ENCODE results near the gene CSTB.

CSTB gene

DNA sequence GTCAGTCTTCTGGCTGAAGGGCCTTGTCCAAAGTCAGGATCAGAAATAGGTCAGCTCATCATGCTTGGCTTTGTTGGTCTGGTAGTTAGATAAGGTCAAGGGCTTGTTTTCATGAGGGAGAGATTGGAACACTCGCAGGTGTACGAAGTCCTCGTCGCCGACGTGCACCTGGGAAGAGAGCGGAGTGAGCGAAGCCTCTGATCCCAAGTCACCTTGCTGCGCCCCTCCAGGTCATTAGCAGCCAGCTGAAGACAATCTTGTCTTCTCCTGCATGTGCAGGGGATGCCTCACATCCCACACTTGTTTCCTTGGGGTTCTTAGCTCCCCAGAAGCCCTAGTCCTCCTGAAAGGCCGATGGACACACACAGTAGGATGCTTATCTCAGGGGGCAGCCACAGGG is 1.9 kb downstream of the CSTB start:
- peak overlapping the region; percentile 98 for H3K27ac Mint-ChIP-seq
- intact Hi-C loops (cut with micrococcal nuclease), result no loop called here
- peaks cover 12% of the 10 kb centered on the region for H3K9me3 Mint-ChIP-seq
- H3K4me3 Mint-ChIP-seq, result peak overlapping the region; percentile 99
- peaks cover 55% of the 10 kb centered on the region for H3K36me3 Mint-ChIP-seq (ENCODE audit: low read depth)
- peaks cover 57% of the 10 kb centered on the region for H3K4me1 Mint-ChIP-seq (ENCODE audit: low read depth)
- H3K27me3 Mint-ChIP-seq, result no peaks in the 10 kb centered on the region

DNA sequence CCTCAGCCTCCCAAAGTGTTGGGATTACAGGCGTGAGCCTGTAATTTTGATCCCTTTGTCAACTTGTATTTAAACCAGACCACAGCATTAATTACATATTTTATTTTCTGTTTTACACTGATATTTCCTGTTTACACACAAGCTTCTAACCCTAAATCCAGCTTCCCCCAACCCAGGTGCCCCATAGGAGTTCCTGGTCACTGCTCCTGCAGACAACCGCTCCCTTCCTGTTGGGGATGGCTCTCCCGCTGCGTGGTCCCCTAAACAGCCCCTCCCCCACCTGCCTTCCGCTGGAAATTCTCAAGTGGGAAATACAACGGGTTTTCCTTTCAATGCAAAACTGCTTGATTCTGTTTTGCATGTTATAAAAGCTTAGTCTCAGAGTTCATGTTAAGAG is 3.7 kb downstream of the CSTB start:
- no peaks in the 10 kb centered on the region for H3K27me3 Mint-ChIP-seq
- peaks cover 55% of the 10 kb centered on the region for H3K36me3 Mint-ChIP-seq (ENCODE audit: low read depth)
- no peak overlapping the region for H3K4me3 Mint-ChIP-seq
- peaks cover 57% of the 10 kb centered on the region for H3K4me1 Mint-ChIP-seq (ENCODE audit: low read depth)
- peak overlapping the region; percentile 98 for H3K27ac Mint-ChIP-seq
- intact Hi-C loops (cut with micrococcal nuclease), result no loop called here
- H3K9me3 Mint-ChIP-seq, result peaks cover 12% of the 10 kb centered on the region

DNA sequence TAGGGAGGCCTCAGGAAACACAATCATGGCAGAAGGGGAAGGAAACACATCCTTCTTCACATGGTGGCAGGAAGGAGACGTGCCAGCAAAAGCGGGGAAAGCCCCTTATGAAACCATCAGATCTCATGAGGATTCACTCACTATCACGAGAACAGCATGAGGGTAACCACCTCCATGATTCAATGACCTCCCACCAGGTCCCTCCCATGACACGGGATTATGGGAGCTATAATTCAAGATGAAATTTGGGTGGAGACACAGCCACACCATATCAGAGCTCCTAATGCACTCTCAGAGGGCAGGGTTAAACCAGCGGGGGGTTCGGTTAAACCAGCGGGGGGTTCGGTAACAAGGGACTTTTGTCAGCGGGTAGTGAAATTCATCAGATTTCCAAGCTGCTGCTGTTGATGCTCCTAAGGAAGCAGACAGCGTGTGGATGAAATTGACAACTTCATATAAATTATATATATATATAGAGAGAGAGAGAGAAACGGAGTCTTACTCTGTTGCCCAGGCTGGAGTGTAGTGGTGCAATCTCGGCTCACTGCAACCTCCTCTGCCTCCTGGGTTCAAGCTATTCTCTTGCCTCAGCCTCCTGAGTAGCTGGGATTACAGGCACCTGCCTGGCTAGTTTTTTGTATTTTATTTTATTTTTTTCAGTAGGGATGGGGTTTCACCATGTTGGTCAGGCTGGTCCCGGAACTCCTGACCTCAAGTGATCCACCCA is 4.2 kb downstream of the CSTB start:
- H3K27me3 Mint-ChIP-seq, result no peaks in the 10 kb centered on the region
- H3K9me3 Mint-ChIP-seq, result peaks cover 12% of the 10 kb centered on the region
- H3K4me1 Mint-ChIP-seq (ENCODE audit: low read depth), result peaks cover 59% of the 10 kb centered on the region
- peaks cover 55% of the 10 kb centered on the region for H3K36me3 Mint-ChIP-seq (ENCODE audit: low read depth)
- peak overlapping the region; percentile 98 for H3K27ac Mint-ChIP-seq
- intact Hi-C loops (cut with micrococcal nuclease), result no loop called here
- H3K4me3 Mint-ChIP-seq, result no peak overlapping the region

DNA sequence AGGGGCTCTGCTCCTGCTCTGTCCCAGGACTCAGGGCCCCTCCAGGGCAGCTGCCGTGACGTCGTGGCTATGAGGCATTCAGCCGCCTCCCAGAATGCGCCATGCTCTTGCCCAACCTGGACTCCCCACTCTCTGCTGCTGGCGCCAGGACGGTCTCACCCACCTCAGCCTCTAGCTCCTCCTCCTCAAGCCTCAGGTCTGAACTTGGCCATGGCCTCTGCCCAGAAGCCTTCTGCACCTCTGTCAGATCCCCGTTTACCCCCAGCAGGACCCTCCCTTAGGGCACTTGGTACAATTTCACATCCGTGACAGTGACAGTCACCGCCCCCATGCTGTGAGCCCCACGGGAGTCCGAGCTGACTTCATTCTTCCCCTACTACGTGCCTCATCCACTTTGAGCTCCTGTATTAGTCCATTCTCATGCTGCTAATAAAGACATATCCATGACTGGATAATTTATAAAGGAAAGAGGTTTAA is 4.9 kb downstream of the CSTB start:
- H3K4me3 Mint-ChIP-seq, result no peak overlapping the region
- peaks cover 61% of the 10 kb centered on the region for H3K4me1 Mint-ChIP-seq (ENCODE audit: low read depth)
- intact Hi-C loops (cut with micrococcal nuclease), result no loop called here
- H3K36me3 Mint-ChIP-seq (ENCODE audit: low read depth), result peaks cover 55% of the 10 kb centered on the region
- no peaks in the 10 kb centered on the region for H3K27me3 Mint-ChIP-seq
- H3K27ac Mint-ChIP-seq, result peak overlapping the region; percentile 82
- peaks cover 12% of the 10 kb centered on the region for H3K9me3 Mint-ChIP-seq

DNA sequence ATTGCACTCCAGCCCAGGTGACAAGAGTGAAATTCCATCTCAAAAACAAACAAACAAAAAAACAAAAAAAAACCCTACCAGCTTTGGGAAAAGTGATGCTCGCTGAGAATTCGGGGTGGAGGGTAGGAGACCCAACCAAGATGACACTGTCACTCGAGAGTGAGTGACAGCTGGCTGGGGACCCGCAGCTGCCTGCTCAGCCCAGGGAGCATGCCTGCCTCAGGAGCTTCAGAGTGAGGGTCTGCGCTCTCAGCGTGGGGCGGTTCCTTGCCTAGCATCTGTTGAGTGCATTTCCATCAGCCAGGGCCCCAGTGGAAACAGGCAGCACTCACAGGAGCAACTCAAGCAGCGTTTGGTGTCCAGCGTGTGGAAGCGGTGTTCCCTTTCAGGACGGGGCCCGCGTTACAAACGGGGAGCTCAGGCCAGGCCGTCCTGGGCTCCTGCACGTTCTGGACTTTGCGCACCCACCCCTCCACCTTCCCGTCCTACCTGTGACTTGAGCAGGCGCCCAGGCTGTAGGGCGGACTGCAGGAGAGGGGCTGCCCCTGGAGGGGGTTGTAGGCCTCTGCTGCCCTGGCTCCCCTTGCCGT is 5.9 kb downstream of the CSTB start:
- intact Hi-C loops (cut with micrococcal nuclease), result no loop called here
- H3K4me1 Mint-ChIP-seq (ENCODE audit: low read depth), result peaks cover 61% of the 10 kb centered on the region
- no peaks in the 10 kb centered on the region for H3K27me3 Mint-ChIP-seq
- no peak overlapping the region for H3K4me3 Mint-ChIP-seq
- peaks cover 50% of the 10 kb centered on the region for H3K36me3 Mint-ChIP-seq (ENCODE audit: low read depth)
- H3K27ac Mint-ChIP-seq, result no peak overlapping the region
- H3K9me3 Mint-ChIP-seq, result peaks cover 12% of the 10 kb centered on the region

DNA sequence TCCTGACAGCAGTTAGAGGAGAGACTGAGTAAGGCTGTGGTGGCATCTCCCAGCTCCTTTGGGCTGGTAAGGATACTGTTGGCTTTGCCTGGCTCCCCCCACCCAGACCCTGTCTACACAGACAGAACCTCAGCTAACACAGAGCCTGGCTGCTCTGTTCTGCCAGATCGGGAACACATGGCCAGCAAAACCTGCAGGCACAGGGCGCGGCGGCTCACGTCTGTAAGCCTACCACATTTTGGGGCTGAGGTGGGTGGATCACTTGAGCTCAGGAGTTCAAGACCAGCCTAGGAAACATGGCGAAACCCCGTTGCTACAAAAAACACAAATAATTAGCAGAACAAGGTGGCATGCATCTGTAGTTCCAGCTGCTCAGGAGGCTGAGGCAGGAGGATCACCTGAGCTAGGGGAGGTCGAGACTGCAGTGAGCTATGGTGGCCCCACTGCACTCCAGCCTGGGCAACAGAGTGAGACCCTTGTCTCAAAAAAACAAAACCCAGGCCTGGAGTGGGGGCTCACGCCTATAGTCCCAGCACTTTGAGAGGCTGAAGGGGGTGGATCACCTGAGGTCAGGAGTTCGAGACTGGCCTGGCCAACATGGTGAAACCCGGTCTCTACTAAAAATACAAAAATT is 6.7 kb downstream of the CSTB start:
- Mint-ChIP-seq H3K36me3 (ENCODE audit: low read depth) (peaks cover 50% of the 10 kb centered on the region), H3K27me3 (no peaks in the 10 kb centered on the region), H3K4me1 (ENCODE audit: low read depth) (peaks cover 58% of the 10 kb centered on the region), H3K27ac (peak overlapping the region; percentile 87), H3K9me3 (peaks cover 12% of the 10 kb centered on the region), H3K4me3 (no peak overlapping the region)
- intact Hi-C loops (cut with micrococcal nuclease), result loop anchor here (5.0 kb wide), 1 partner anchor 37 kb away; no protein-coding TSS in a partner anchor

DNA sequence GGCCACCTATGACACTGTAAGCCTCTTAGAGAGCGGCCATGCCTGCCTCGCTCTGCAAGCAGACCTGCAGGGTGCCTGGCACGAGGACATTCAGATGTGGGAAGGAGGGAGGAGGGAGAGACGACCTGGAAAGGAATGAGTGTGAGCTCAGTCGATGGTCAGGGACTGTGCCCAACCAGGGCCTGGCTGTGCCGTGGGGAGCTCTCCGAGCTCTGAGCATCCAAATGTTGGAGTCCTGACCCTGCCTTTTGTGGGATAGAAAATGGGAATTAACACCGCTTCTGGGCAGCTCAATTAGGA is 7.3 kb downstream of the CSTB start:
- peaks cover 50% of the 10 kb centered on the region for H3K36me3 Mint-ChIP-seq (ENCODE audit: low read depth)
- H3K4me3 Mint-ChIP-seq, result no peak overlapping the region
- H3K27me3 Mint-ChIP-seq, result no peaks in the 10 kb centered on the region
- H3K9me3 Mint-ChIP-seq, result peaks cover 12% of the 10 kb centered on the region
- intact Hi-C loops (cut with micrococcal nuclease), result loop anchor here (5.0 kb wide), 1 partner anchor 37 kb away; no protein-coding TSS in a partner anchor
- H3K4me1 Mint-ChIP-seq (ENCODE audit: low read depth), result peaks cover 58% of the 10 kb centered on the region
- H3K27ac Mint-ChIP-seq, result peak overlapping the region; percentile 87

DNA sequence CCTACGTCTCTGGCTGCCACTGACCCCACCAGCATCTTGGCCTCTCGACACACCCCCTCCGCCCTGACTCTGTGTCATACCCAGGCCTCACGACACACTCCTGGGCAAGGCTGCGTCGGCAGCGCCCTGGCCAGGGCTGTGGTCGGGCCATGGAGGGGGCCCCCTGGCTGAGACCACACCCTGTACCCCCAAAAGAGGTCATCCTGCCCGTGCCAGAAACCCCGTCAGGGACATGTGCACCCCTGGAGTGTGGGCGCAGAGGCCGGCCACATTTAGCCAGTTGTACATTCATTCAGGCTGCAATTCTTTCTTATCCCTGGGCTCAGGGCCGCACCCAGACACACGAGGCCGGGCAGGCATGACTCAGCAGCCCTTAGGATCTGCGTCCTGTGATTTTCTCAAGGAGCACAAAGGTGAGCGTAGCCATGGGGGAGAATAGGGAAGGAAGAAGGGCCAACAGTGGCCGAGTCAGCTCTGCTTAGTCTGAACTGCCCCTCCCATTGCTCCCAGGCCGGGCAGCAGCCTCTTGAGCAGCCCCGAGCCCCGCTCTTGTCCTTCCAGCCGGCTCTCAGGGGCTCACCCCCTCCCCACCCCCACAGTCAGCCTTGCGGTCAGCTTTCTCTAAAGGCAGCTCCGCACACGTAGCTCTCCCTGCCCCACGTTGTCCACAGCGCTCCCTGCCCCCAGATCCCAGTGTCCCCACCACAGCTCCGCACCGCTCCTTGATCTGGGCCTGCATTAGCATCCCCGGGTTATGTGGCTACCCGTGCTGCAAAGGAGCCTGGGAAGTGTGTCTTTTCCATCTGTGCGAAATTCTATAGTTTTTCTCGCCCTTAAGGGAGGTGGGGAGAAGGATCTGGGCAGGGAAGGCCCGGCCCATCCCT is 7.9 kb downstream of the CSTB start:
- Mint-ChIP-seq H3K36me3 (ENCODE audit: low read depth) (peaks cover 50% of the 10 kb centered on the region), H3K4me3 (peak overlapping the region; percentile 30), H3K9me3 (peaks cover 12% of the 10 kb centered on the region), H3K27ac (peak overlapping the region; percentile 87), H3K27me3 (no peaks in the 10 kb centered on the region), H3K4me1 (ENCODE audit: low read depth) (peaks cover 58% of the 10 kb centered on the region)
- intact Hi-C loops (cut with micrococcal nuclease), result loop anchor here (5.0 kb wide), 1 partner anchor 36 kb away; no protein-coding TSS in a partner anchor

DNA sequence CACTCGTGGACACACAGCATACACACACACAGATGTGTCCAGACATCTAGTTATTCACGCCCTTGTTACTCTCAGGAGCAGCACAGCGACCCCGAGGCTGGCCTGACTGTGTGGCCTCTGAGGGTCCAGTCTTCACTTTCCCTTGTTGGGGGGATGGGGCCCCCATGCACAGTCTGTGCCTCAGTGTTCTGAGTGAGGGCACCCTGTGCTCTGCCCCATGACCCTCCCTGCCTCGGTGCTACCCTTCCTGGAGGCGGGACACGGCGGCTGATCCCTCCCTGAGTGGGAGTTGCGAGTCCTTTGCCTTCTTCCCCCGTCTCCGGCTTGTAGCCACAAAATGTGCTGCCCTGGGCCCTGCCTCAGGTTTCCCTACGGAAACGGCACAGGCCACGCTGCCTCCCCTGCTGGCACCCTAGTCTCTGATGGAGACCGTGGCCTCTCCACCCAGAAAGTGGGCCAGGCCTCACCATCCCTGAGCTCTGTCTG is 8.6 kb downstream of the CSTB start:
- H3K4me1 Mint-ChIP-seq (ENCODE audit: low read depth), result peaks cover 61% of the 10 kb centered on the region
- no peaks in the 10 kb centered on the region for H3K27me3 Mint-ChIP-seq
- H3K27ac Mint-ChIP-seq, result peak overlapping the region; percentile 87
- H3K36me3 Mint-ChIP-seq (ENCODE audit: low read depth), result peaks cover 50% of the 10 kb centered on the region
- H3K4me3 Mint-ChIP-seq, result peak overlapping the region; percentile 30
- peaks cover 12% of the 10 kb centered on the region for H3K9me3 Mint-ChIP-seq
- intact Hi-C loops (cut with micrococcal nuclease), result loop anchor here (5.0 kb wide), 1 partner anchor 35 kb away; no protein-coding TSS in a partner anchor

DNA sequence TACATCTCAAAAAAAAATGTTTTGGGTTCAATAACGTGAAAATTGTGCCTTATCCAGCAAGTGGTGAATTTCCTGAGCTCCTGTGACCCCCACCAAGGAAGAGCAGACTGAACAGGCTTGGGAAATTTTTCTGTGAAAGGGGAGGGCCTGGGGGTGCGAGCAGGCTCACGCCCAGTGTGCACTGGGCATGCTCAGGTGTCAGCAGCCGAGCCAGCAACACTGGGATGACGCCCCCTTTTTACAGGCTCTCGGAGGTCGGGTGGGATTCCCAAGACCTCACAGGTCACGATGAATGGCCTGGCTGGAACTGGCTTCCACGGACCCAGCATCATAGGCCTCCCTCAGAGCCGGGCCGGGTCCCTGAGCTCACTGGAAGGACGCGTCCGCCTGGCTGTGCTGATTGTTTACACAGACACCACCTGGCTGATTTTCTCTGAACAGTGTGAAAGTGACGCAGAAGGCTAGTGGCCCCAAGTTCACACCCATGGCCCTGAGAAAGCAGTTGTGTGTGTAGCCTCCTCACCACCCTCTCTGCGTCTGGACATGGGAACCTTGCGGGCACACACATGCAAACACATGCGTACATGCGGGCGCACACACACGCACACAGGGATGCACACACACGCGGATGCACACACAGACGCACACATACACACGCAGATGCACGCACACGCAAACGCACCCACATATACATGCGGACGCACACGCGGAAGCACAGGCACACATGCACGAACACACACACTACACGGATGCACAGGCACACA is 9.2 kb downstream of the CSTB start:
- Mint-ChIP-seq H3K4me3 (no peak overlapping the region), H3K27ac (peak overlapping the region; percentile 87), H3K9me3 (peaks cover 11% of the 10 kb centered on the region), H3K27me3 (no peaks in the 10 kb centered on the region), H3K4me1 (ENCODE audit: low read depth) (peaks cover 65% of the 10 kb centered on the region), H3K36me3 (ENCODE audit: low read depth) (peaks cover 51% of the 10 kb centered on the region)
- intact Hi-C loops (cut with micrococcal nuclease), result loop anchor here (5.0 kb wide), 1 partner anchor 35 kb away; no protein-coding TSS in a partner anchor

DNA sequence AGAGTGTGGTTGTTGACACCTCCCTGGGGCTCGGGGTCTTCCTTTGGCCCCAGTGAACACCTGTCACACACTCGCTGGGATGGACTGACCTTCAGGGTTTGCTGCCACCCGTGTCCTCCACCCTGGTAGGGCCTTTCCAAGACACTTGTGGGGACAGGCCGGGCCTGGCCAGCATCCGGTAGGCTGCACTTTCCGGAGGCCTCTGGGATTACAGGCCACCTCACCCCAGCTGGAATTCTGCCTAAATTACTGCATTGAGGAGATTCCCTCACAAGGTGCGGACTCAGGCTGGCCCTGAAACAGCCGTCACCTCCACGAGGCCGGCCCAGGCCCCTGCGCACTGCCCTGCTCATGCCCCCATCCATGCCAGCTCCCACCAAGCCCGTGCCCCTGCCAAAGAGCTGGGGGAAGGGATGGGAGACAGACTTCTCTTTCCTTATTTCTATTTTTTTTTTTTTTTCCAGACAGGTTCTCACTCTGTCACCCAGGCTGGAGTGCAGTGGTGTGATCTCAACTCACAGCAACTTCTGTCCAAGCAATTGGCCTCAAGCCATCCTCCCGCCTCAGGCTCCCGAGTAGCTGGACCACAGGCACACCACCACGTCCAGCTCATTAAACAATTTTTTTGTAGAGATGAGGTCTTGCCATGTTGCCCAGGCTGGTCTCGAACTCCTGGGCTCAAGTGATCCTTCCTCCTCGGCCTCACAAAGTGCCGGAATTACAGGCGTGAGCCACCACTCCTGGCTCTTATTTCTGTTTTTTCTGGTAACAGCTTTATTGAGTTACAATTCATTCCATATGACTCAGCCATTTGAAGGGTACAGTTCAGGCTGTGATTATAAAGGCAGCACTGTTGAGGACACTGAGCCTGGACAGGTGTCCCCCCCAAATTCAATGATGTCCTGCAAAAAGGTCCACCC is 11.3 kb downstream of the CSTB start:
- H3K9me3 Mint-ChIP-seq, result no peaks in the 10 kb centered on the region
- H3K4me3 Mint-ChIP-seq, result no peak overlapping the region
- H3K4me1 Mint-ChIP-seq (ENCODE audit: low read depth), result peaks cover 54% of the 10 kb centered on the region
- peak overlapping the region; percentile 77 for H3K27ac Mint-ChIP-seq
- peaks cover 58% of the 10 kb centered on the region for H3K36me3 Mint-ChIP-seq (ENCODE audit: low read depth)
- no peaks in the 10 kb centered on the region for H3K27me3 Mint-ChIP-seq
- intact Hi-C loops (cut with micrococcal nuclease), result loop anchor here (5.0 kb wide), 1 partner anchor 33 kb away; no protein-coding TSS in a partner anchor

DNA sequence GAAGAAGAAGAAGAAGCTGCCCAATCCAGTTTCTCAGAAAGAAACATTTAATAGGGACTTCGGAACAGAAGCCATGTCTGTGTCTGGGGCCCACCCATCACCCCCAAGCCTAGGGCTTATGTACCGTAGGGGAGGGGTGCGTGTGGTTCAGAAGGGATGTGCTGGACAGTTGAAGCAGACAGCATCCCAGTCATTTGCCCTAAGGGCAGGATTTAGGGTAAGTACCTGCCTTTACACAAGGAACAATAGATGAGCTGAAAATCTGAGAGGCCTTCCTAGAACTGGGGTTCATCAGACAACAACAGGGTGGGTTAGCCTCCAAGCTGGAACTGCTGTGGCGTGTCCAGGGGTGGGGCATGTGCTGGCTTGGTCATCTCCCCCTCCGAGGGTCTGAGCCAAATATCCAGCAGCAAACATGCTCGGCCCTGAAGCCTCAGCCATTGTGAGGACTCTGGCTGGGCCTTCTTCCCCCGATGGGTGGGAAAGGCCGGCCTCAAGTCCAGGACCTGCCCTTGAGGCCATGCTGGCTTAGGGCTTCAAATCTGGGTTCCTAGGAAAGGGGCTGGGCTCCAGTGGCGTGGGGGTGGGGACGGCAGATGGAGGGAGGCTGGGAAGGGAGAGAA is 12.1 kb downstream of the CSTB start:
- Mint-ChIP-seq H3K4me1 (ENCODE audit: low read depth) (peaks cover 49% of the 10 kb centered on the region), H3K27me3 (no peaks in the 10 kb centered on the region), H3K9me3 (no peaks in the 10 kb centered on the region), H3K4me3 (no peak overlapping the region), H3K27ac (peak overlapping the region; percentile 77), H3K36me3 (ENCODE audit: low read depth) (peaks cover 67% of the 10 kb centered on the region)
- intact Hi-C loops (cut with micrococcal nuclease), result no loop called here
